GM21576 (cell line): Measurements from ENCODE around the gene PGAM4.
"Not testable (repeated sequence)": the region's sequence is repeated elsewhere in the genome, so short reads cannot be mapped to it uniquely, and the experiment has no call there.

Experiments
- ATAC-seq: cut with Tn5 transposase; IDR thresholded peaks from one replicate; pipeline ENCODE4 v1.9.1; 2021; ENCODE audit warnings: mild to moderate bottlenecking, moderate library complexity; ENCODE audit not compliant: unreplicated experiment

Gene PGAM4

DNA sequence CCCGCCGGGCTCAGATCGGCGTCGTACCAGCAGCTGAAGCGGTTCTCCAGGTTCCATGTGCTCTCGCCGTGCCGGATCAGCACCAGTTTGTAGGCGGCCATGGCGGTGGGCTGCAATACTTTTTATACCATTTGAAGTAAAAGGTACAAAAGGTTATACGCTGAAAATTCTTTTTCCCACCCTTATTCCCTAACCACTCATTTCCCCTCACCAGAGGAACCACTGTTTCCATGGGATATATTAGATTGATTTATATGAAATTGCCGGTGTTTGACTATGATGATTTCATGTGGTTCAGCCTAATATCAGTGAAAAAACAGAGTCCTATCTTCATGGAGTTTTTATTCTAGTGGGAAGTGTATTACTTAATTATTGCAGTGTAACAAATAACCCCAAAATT lies at the start of gene PGAM4:
Gene PGAM4, minus strand, starts transcription at position 101 of the 400 bp plus-strand sequence. Its CDS starts 0 bp downstream, at position 101.
- no peak for ATAC-seq

DNA sequence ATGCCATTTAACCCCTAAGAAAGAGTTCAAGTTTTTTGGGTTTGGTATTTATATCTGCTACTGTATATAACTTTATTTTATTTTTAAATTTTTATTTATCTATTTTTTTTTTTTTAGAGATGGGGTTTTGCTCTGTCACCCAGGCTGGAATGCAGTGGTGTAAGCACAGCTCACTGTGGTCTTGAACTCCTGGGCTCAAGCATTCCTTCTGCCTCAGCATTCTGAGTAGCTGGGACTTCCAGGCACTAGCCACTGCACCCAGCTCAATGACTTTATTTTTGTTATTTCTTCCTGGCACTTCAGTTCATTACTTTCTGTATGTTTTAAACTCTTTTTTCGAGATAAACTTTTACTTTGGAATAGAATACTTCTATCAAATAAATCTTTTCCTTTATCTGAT lies 42.4 kb upstream of the PGAM4 start:
- ATAC-seq: no peak

DNA sequence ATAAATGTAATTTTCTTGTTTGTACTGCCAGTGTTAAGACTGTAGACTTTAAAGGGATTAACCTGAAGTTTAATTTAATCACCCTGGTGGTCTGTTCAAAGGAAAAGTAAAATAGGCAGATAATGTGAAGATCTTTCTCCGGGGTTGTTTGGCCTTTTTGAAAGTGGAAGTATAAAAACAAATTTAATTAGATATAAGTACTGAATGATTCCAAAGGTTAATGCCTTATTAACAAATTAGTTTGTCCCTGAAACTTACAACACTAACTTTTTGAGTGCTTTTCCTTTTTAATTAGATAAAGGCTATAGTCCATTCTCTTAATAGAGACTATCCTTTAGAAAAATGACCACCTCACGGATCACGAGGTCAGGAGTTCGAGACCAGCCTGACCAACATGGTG lies 10.4 kb upstream of the PGAM4 start:
- ATAC-seq: no peak

DNA sequence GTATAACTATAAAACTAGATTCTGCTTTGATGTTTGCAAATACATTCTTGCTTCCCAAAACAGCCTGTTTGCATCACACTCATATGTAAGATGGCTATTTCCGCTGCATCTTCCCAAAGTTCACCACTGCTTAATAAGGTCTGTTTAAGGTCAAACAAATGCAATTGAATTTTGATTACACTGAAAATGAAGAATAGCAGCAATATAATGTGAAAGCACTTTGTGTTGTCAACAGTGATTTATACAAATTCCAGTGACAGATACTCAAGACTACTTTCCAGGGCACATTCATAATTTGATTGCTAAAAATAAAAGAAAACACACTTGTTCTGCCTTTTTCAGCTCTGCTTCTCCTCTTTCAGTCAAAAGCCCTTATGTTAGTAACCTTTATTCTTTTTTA lies 8.1 kb upstream of the PGAM4 start:
- ATAC-seq: no peak

DNA sequence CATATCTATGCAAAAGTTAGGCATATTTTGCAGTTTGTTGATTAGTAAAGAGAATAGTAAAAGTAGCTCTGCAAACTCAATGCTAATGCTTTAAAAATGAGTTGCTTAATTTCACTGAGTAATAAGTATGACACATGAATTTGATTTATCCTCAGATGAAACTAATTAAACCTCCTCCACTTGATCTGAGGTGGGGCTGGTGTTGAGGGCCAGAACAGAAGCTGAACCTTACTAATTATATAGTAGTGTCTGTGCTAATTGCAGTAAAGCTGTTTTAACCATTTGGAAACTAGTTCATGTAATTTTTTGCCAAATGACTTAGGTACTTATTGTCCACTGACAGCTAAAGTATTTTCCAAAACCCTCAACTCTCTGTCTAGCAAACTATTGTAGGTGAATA lies 7.7 kb upstream of the PGAM4 start:
- ATAC-seq: no peak

DNA sequence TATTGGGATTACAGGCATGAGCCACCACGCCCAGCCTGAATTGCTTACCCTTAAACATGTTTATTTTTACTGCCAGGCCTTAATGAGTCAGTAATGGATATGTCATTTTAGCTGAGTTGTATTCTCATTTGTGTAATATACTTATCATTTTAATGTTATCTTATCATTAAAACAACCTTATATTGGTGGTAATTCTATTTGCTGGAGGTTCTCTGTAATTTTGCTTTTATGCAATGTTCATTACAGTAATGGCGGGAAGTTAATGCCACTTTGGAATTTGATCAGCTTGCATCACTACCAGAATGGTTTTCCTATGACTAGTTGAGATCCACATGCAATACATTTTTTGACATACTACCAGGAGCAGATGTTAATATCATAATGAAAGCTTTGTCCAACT lies 6.3 kb upstream of the PGAM4 start:
- no peak for ATAC-seq

DNA sequence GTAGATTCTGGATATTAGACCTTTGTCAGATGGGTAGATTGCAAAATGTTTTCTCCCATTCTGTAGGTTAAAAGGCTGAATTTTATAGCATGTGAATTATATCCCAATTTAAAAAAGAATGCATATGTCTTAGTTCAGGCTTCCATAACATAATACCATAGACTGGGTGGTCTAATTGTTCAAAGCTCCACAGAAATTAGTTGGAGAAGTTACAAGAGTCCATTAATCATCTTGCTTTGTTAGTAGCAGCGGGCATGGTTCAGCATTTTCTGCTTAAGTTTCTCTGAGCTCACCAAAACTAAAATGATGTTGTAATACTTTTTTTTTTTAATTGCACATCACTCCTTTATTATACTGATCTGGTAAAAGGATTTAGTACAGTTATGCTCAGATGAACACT lies 1.8 kb downstream of the PGAM4 start:
- ATAC-seq: no peak

DNA sequence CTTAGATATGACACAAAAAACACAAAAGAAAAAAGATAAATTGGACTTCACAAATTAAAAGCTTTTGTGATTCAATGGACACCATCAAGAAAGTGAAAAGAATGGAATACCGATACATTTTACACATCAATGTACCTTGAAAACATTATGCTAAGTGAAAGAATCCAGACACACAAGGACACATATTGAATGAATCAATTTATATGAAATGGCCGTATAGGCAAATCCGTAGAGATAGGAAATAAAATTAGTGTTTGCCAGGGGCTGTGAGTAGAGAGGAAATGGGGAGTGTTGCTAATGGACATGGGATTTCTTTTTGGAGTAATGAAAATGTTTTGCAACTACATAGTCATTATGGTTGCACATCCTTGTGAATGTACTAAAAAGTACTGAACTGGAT lies 3.1 kb downstream of the PGAM4 start:
- no peak for ATAC-seq

DNA sequence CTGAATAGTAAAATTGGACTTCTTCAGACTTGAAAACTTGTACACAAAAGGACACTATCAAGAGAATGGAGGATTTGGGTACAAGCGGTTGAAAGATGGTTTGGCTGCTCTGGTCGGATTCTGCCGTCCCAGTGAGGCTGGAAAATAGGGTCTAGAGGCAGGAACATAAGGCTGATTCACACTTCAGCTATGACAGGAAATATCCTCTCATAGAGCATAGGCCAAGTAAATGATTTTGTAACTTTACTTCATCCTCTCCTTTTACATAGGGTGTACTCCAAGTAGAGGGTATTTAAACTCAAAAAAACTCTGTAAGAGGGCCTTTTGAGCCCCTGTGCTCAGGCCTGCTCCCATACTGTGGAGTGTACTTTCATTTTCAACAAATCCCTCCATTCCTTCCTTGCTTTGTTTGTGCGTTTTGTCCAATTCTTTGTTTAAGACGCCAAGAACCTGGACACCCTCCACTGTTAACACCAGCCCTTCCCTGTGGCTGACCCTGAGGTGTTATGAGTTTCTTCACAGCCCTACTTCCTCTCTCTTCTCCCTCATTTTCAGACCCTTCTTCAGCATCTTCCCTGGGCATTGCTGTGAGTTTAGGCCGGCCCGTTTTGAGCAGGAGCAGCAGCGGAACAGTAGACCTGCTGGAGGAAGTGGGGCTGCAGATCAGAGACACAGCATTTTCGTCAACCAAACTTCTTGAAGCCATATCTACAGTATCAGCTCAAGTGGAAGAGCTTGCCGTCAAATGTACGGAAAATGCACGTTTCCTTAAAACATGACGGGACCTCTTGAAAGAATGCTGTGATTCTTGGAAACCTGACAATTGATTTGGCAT lies 7.2 kb downstream of the PGAM4 start:
- no peak for ATAC-seq

DNA sequence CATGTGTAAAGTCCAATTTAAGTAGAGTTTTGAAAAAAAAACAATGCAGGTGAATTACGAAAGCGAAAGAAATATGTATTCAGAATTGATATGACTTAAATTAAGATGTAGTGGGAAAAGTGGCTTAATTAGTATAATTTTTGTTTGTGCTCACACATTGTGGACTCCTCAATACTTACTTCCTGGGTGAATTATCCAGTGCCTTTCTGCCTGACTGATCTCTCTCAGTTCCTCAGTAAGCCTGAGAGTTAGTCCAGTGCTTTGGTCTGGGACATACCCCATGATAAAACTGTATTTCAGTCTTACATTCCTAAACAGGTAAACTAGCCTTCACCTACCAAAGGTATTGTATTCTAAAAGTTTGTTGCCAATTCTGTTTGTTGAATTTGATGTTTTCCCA lies 8.4 kb downstream of the PGAM4 start:
- ATAC-seq: no peak

DNA sequence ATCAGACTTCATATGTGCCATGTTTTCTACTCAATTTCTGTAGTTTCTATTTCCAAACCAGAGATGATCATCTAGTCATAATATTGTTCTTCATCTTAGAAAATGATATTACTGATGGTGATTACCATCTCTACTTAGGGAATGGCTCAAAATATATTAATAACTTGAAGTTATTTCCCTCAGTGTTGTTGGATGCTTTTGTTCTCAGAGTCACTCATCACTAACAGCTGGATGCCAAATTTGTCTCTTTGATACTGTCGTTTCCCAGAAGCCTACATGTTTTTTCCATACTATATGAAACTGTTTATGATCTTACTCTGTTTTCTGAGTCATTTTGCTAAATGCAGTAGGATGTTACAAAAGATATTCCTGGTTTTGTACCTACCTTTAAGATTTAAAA lies 8.9 kb downstream of the PGAM4 start:
- no peak for ATAC-seq

DNA sequence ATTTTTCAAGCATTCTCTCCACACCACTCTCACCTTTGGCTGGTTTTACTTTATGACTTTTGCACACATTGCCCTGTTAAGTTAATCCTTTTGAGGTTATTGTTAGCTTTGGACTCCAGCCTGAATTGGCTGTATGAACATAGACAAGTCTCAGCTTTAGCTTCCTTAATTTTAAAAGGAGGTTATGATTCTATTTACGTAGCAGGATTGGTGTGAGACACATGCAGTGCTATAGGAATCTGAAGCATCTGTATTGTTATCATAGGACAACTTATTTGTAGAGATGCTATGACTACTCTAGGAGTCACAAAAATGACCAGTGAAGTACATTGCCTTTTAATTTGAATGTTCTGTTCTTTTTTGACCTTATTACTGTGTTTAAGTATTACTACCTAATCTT lies 15.7 kb downstream of the PGAM4 start:
- ATAC-seq: no peak

DNA sequence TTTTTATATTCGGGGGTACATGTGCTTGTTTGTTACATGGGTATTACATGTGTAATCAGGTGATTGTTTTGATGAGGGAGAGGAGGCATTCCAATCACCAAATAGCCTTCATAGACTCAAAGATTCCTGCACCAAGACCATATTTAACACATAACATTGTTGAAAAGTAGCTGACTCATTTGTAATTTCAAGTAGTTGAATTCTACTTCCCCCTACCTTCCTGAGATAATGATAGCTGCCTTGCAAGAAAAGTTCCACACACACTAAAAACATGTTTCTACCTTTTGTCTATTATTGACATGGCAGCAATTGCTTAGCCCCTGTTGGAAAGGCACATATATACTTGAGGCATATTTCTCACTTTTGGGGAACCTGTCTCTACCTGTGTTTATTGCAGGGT lies 16.1 kb downstream of the PGAM4 start:
- no peak for ATAC-seq

DNA sequence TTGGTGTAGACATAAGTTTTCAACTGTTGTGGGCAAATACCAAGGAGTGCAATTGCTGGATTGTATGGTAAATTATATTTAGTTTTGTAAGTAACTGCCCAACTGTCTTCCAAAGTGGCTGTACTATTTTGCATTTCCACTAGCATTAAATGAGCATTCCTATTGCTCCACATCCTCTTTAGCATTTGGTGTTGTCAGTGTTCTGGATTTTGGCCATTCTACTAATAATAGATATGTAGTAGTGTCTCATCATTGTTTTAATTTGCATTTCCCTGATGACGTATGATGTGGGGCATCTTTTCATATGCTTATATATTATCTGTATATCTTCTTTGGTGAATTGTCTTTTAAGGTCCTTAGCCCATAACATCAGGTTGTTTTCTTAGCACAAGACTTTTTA lies 17.3 kb downstream of the PGAM4 start:
- no peak for ATAC-seq

DNA sequence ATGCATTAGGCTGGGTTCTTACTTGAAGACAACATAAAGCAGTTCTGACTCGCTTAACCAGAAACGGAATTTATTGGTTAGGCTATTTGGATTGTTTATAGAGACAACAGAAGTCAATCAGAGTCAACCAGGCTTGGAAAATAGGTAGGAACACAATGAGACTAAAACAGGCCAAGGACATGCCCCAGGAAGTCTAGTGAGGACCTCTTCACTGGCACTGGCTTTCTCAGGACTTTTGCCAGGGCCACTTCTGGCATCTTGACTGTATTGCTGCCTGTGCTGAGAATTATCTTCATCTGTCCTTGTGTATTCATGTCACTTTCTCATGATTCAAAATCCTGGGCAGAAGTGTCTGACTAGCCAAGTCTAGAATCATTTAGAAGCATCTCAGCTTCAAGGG lies 19.6 kb downstream of the PGAM4 start:
- ATAC-seq: no peak

DNA sequence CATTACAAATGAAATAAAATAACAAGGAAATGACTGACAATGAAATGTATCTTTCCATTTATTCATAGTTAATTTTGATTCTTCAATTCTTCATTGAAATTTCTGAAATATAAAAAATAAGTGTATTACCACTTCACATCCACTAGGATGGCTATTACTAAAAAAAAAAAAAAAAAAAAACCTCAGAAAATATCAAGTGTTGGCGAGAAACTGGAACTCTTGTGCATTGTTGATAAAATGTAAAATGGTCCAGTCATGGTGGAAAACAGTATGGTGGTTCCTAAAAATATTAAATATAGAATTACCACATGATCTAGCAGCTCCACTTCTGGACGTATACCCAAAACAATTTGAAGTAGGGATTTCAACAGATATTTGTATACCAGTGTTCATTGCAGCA lies 22.9 kb downstream of the PGAM4 start:
- no peak for ATAC-seq

DNA sequence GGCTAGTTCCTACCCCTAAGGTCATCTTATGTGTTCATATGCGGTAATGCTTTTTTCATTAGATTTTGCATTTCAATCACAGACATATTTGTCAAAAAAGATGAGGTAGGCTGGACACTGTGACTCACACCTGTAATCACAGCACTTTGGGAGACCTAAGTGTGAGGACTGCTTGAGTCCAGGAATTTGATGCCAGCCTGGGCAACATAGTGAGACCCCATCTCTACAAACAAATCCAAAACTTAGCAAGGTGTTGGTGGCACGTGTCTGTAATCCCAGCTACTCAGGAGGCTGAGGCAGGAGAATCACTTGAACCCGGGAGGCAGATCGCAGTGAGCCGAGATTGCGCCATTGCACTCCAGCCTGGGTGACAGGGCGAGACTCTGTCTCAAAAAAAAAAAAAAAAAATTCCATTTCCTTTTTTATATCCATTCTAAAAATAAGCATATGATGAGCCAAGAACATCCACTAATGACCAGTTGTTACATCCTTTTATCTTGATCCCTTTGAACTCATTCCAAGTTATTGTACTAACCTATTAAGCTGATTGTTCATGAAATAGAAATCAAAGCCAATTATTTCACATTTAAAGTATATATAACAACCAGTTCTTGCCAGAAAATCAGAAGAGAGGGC lies 23.4 kb downstream of the PGAM4 start:
- ATAC-seq: no peak

DNA sequence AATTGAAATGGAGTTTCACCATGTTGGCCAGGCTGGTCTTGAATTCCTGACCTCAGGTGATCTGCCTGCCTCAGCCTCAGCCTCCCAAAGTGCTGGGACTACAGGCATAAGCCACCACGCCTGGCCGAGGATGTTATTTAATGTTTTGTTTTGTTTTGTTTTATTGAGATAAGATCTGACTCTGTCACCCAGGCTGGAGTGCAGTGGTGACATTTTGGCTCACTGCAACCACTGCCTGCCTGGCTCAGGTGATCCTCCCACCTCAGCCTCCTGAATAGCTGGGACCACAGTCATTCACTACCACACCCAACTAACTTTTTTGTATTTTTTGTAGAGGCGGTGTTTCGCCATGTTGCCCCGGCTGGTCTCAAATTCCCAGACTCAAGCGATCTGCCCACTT lies 24.4 kb downstream of the PGAM4 start:
- not testable (repeated sequence) for ATAC-seq

DNA sequence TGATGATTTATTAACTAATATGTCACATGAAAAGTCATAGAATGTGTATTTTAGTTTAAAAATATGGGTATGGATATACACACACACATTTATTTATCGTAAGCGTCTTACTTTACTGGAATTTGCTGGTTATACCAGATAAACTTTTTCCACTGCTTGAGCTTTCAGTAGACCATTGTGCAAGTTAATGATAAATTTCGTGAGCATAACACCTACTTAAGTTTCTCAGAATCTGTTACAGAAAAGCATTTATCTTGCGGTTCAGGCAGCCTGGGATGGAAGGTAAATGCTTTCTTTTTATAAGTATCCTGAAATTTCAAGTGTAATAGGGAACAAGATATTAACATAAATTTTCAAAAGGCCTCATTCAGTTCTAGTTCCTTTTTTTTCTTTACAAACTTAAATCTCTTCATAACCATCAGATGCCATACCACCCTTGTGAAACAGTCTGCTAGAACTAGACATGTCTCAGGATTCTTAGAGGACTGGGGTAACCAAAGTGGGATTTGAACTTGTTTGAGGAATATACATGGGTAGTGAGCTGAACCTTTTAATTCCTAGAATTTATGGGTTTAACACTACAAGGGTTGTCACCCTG lies 31.3 kb downstream of the PGAM4 start:
- no peak for ATAC-seq

DNA sequence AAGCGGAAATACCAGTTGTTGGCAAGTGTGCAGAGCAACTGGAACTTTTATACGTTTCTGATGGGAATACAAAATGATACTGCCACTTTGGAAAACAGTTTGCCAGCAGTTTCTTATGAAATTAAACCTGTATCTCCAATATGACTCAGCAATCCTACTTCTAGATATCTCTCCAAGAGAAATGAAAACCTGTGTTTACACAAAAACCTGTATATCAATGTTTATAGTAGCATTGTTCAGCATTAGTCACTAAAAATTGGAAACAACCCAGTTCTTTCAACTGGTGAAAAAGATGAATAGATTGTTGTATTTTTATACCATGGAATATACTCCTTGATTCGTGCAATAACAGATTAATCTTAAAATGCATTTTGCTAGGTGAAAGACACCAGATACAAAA lies 32.1 kb downstream of the PGAM4 start:
- no peak for ATAC-seq

DNA sequence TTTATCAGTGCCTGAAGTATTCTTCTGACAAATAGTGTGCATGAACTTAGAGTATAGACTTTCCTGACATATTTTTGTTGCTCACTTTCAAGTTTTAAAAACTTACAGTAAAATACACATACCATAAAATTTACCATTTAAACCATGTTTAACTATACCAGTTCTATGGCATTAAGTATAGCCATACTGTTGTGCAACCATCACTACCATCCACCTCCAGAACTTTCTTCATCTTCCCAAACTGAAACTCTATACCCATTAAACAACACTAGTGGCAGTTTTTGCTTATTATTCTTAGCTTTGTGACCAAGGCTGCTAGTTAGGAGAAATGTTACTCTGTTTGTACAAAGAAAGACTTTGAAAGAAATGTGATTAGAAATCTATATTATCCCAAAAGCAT lies 33.1 kb downstream of the PGAM4 start:
- no peak for ATAC-seq

DNA sequence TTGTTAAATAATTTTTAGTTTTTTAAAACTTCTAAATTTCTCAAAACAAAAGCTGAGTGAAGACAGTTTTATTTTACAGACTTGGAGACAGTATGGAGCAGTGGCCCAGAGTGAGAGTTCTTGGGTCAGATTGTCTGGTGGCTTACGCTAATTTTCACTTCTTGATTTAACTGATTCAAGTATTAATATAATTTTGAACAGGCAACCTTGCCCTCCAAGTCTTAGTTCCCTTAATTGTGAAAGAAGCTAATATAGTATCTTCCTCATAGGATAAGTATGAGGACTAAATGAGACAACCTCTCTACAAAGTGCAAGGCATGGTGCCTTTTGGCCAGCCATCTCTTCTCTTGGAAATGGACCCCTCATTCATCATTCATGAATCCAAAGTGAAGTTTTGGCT lies 33.6 kb downstream of the PGAM4 start:
- ATAC-seq: no peak
